K562 (cell line): ENCODE measurements around the gene ATP6V0D1. TPM values are rescaled to one million over a fixed set of nuclear protein-coding genes. Genes with fewer than 3 reads are reported as not detected.

ENCODE experiments used
- ARNT ChIP-seq, 2 experiments: fragments of 450-650 bp; IDR thresholded peaks; 2 replicates each; pipeline ENCODE4 v1.6.1; 2016; ENCODE audit warnings: mild to moderate bottlenecking in 1 of 2
- DNMT1 ChIP-seq: fragments of 450-650 bp; IDR thresholded peaks from 2 replicates; pipeline ENCODE4 v1.6.1; 2016; ENCODE audit warnings: antibody characterized with exemption, mild to moderate bottlenecking
- EWSR1 ChIP-seq: fragments of 450-650 bp; IDR thresholded peaks from 2 replicates; pipeline ENCODE4 v1.6.1; 2018; ENCODE audit warnings: borderline replicate concordance, mild to moderate bottlenecking, low read depth, moderate library complexity; ENCODE audit not compliant: partially characterized antibody
- FOSL1 ChIP-seq: fragments of 200-800 bp; sonication (Bioruptor generic); conservative IDR thresholded peaks from 2 replicates; pipeline ENCODE4 v1.6.1; 2016; ENCODE audit warnings: missing genetic modification characterization, missing compliant biosample characterization
- HDAC2 ChIP-seq: fragments of 450-650 bp; IDR thresholded peaks from 2 replicates; pipeline ENCODE4 v1.6.1; 2016; ENCODE audit warnings: mild to moderate bottlenecking
- KAT7 ChIP-seq: sonication (generic); formaldehyde crosslinking; IDR thresholded peaks from 2 replicates; pipeline ENCODE4 v1.8.0; 2022; ENCODE audit warnings: missing genetic modification reagents, mild to moderate bottlenecking, borderline replicate concordance
- KDM1A ChIP-seq, 2 experiments: fragments of 450-650 bp; IDR thresholded peaks; 2 replicates each; pipeline ENCODE4 v1.6.1; 2016; ENCODE audit warnings: mild to moderate bottlenecking in 2 of 2
- MCM3 ChIP-seq: fragments of 450-650 bp; IDR thresholded peaks from 2 replicates; pipeline ENCODE4 v1.6.1; 2016
- MED1 ChIP-seq: sonication (generic); formaldehyde crosslinking; IDR thresholded peaks from 2 replicates; pipeline ENCODE4 v1.8.1; 2023; ENCODE audit warnings: missing genetic modification reagents, borderline replicate concordance
- NUFIP1 ChIP-seq: fragments of 450-650 bp; IDR thresholded peaks from 2 replicates; pipeline ENCODE4 v1.6.1; 2018; ENCODE audit not compliant: partially characterized antibody
- RBM25 ChIP-seq: fragments of 200-400 bp; formaldehyde crosslinking; IDR thresholded peaks from 2 replicates; pipeline ENCODE4 v1.6.1; 2018; ENCODE audit warnings: low read length, low read depth, moderate library complexity; ENCODE audit not compliant: severe bottlenecking
- TBL1XR1 ChIP-seq, 2 experiments: IDR thresholded peaks; 2 replicates each; pipeline ENCODE4 v1.6.1; 2012; ENCODE audit warnings: improper control_type of control experiment in 2 of 2, low read length in 2 of 2, mild to moderate bottlenecking in 1 of 2
- TCFL5 ChIP-seq: fragments of 250-450 bp; sonication (Bioruptor Pico); conservative IDR thresholded peaks from 2 replicates; pipeline ENCODE4 v1.6.1; 2021; ENCODE audit warnings: mild to moderate bottlenecking, moderate library complexity, matching md5 sums
- ZBTB7A ChIP-seq: IDR thresholded peaks from 2 replicates; pipeline ENCODE4 v1.6.1; 2011; ENCODE audit warnings: low read depth, mild to moderate bottlenecking, low read length, moderate library complexity, borderline replicate concordance; ENCODE audit not compliant: control insufficient read depth
- ZFP36 ChIP-seq: fragments of 150-350 bp; IDR thresholded peaks from 2 replicates; pipeline ENCODE4 v1.6.1; 2018; ENCODE audit warnings: low read length, low read depth; ENCODE audit not compliant: partially characterized antibody
- ZFPM2 ChIP-seq: fragments of 250-450 bp; sonication (Bioruptor Pico); IDR thresholded peaks from 2 replicates; pipeline ENCODE4 v1.5.1; 2022; ENCODE audit warnings: mild to moderate bottlenecking
- ZNF224 ChIP-seq: sonication (generic); formaldehyde crosslinking; IDR thresholded peaks from 2 replicates; pipeline ENCODE4 v1.8.0; 2022; ENCODE audit warnings: mild to moderate bottlenecking, missing genetic modification reagents
- ZNF274 ChIP-seq: IDR thresholded peaks from 2 replicates; pipeline ENCODE4 v1.6.1; 2011; ENCODE audit warnings: low read depth, mild to moderate bottlenecking, low read length, moderate library complexity, borderline replicate concordance
- polyA plus RNA-seq, 8 experiments: library from polyadenylated mRNA; depleted of rRNA in 4 of 8; stranded (reverse) in 5 of 8; unstranded in 3 of 8; fragments of >200 nt; fragmentation: Nextera tagmentation in 2 of 8; fragmentation: Illumina TruSeq in 1 of 8; extraction: Ambion mirVana in 2 of 8; extraction: Trizol in 1 of 8; gene quantifications; 2 replicates each; pipeline versions ENCODE4 v1.2.1 to v1.2.3, GENCODE V29; 2011 to 2014; ENCODE audit warnings: inconsistent platforms in 1 of 8, missing spikeins in 1 of 8
- total RNA-seq, 7 experiments: library from RNA; depleted of rRNA in 6 of 7; stranded (reverse); fragments of >200 nt in 6 of 7; fragmentation: Illumina TruSeq in 2 of 7; extraction: Trizol in 2 of 7; gene quantifications; 2 replicates each; pipeline versions ENCODE4 v1.2.1 to v1.2.3, GENCODE V29; 2011 to 2021; ENCODE audit warnings: low replicate concordance in 1 of 7
- TF ChIP-seq, protein P1 (sequence below), 2 experiments: IDR thresholded peaks; 2 replicates each; pipeline ENCODE4 v1.6.1; 2012; ENCODE audit warnings: improper control_type of control experiment in 2 of 2, low read depth in 2 of 2, low read length in 2 of 2, borderline replicate concordance in 1 of 2
- TF ChIP-seq, protein P2 (sequence below): fragments of 250-450 bp; sonication (Bioruptor Pico); IDR thresholded peaks from 2 replicates; pipeline ENCODE4 v1.4.0; 2020; ENCODE audit warnings: mild to moderate bottlenecking, moderate library complexity, borderline replicate concordance
- TF ChIP-seq, protein P3 (sequence below), 2 experiments: fragments of 450-650 bp in 1 of 2; sonication (generic) in 1 of 2; formaldehyde crosslinking in 1 of 2; IDR thresholded peaks in 1 of 2; conservative IDR thresholded peaks in 1 of 2; 2 replicates each; pipeline versions ENCODE4 v1.6.1 to v1.8.1; 2016 to 2023; ENCODE audit warnings: mild to moderate bottlenecking in 2 of 2, moderate library complexity in 2 of 2, inconsistent platforms in 1 of 2, missing genetic modification reagents in 1 of 2
- TF ChIP-seq, protein P4 (sequence below): sonication (generic); formaldehyde crosslinking; IDR thresholded peaks from 2 replicates; pipeline ENCODE4 v1.8.0; 2022; ENCODE audit warnings: missing genetic modification reagents, mild to moderate bottlenecking, borderline replicate concordance

ATP6V0D1 gene
- total and polyA plus RNA-seq, 9 of the 15 experiments (the other 6 are each of a cell fraction or from before 2014, with no cell fraction given): 23.2 to 69.7 (median 45.6) TPM

DNA sequence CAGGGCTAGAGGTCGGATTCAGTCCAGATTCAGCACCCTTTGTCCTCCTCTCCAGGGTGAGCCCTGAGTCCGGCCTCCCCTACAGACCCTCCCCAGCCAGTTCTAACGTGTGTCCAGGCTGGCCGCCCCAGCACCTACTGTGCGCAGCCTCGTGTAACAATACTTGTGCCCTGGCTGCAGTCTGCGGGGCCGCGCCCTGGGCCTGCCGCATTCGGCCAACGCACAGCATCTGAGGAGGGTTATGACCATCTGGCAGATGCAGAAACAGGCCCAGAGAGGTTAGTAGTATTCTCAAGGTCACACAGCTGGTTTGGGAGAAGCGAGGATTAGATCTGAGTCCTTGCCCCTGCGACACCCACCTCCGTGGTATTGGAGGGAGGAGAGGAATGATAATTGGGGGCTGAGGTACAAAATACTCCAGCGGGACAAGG, 48.6 kb upstream of the ATP6V0D1 start (continued):
- TF ChIP-seq, protein P1, sequence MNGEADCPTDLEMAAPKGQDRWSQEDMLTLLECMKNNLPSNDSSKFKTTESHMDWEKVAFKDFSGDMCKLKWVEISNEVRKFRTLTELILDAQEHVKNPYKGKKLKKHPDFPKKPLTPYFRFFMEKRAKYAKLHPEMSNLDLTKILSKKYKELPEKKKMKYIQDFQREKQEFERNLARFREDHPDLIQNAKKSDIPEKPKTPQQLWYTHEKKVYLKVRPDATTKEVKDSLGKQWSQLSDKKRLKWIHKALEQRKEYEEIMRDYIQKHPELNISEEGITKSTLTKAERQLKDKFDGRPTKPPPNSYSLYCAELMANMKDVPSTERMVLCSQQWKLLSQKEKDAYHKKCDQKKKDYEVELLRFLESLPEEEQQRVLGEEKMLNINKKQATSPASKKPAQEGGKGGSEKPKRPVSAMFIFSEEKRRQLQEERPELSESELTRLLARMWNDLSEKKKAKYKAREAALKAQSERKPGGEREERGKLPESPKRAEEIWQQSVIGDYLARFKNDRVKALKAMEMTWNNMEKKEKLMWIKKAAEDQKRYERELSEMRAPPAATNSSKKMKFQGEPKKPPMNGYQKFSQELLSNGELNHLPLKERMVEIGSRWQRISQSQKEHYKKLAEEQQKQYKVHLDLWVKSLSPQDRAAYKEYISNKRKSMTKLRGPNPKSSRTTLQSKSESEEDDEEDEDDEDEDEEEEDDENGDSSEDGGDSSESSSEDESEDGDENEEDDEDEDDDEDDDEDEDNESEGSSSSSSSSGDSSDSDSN (IDR thresholded peaks at IDR 0.05; ENCODE audit: borderline replicate concordance in 1 of 2, low read depth in 2 of 2, low read length in 2 of 2): 0 out of 4 replicates have a peak, but pooled peaks of 1 of the 2 experiments have one; percentile 4
- TF ChIP-seq HDAC2 (peak; percentile 70), ZFP36 (peak; percentile 75), ARNT (IDR thresholded peaks at IDR 0.05) (no peak), MED1 (CRISPR knock-in tag) (no peak), ZBTB7A (no peak), TBL1XR1 (IDR thresholded peaks at IDR 0.05; ENCODE audit: low read length in 2 of 2) (0 out of 4 replicates have a peak, but pooled peaks of 1 of the 2 experiments have one; percentile 2), KAT7 (CRISPR knock-in tag) (peak; percentile 47; the same call in 1 of the 2 replicates), EWSR1 (no peak), KDM1A (IDR thresholded peaks at IDR 0.05) (peak; percentile 68 to 86), ZFPM2 (CRISPR knock-in tag) (no peak), ZNF274 (no peak), RBM25 (peak; percentile 71), ZNF224 (no peak), NUFIP1 (no peak), TCFL5 (CRISPR knock-in tag) (no peak), DNMT1 (no peak), FOSL1 (tag) (no peak), MCM3 (no peak)
- TF ChIP-seq, protein P2, sequence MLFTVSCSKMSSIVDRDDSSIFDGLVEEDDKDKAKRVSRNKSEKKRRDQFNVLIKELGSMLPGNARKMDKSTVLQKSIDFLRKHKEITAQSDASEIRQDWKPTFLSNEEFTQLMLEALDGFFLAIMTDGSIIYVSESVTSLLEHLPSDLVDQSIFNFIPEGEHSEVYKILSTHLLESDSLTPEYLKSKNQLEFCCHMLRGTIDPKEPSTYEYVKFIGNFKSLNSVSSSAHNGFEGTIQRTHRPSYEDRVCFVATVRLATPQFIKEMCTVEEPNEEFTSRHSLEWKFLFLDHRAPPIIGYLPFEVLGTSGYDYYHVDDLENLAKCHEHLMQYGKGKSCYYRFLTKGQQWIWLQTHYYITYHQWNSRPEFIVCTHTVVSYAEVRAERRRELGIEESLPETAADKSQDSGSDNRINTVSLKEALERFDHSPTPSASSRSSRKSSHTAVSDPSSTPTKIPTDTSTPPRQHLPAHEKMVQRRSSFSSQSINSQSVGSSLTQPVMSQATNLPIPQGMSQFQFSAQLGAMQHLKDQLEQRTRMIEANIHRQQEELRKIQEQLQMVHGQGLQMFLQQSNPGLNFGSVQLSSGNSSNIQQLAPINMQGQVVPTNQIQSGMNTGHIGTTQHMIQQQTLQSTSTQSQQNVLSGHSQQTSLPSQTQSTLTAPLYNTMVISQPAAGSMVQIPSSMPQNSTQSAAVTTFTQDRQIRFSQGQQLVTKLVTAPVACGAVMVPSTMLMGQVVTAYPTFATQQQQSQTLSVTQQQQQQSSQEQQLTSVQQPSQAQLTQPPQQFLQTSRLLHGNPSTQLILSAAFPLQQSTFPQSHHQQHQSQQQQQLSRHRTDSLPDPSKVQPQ: no peak
- TF ChIP-seq, protein P3, sequence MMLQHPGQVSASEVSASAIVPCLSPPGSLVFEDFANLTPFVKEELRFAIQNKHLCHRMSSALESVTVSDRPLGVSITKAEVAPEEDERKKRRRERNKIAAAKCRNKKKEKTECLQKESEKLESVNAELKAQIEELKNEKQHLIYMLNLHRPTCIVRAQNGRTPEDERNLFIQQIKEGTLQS (IDR thresholded peaks at IDR 0.05): no peak
- TF ChIP-seq, protein P3 (CRISPR knock-in tag; conservative IDR thresholded peaks at IDR 0.05): no peak
- TF ChIP-seq, protein P4, sequence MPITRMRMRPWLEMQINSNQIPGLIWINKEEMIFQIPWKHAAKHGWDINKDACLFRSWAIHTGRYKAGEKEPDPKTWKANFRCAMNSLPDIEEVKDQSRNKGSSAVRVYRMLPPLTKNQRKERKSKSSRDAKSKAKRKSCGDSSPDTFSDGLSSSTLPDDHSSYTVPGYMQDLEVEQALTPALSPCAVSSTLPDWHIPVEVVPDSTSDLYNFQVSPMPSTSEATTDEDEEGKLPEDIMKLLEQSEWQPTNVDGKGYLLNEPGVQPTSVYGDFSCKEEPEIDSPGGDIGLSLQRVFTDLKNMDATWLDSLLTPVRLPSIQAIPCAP (CRISPR knock-in tag): no peak
